Neural crest cell (in vitro differentiated cells): Measurements from ENCODE around the gene PANX3. TPM values are rescaled to one million over a fixed set of nuclear protein-coding genes. Genes with fewer than 3 reads are reported as not detected.

Experiments
- DNase-seq: peaks from one replicate; pipeline ENCODE4 v3.0.0; 2021; ENCODE audit warnings: low read depth, mixed read lengths, low spot score
- H3K27ac Mint-ChIP-seq: one replicate; pipeline ENCODE4 v1.8.0; 2021; ENCODE audit warnings: mild to moderate bottlenecking, mixed read lengths; ENCODE audit not compliant: unreplicated experiment
- H3K27me3 Mint-ChIP-seq: 2 replicates; pipeline ENCODE4 v1.8.0; 2021; ENCODE audit warnings: low read depth, mild to moderate bottlenecking, mixed read lengths
- H3K36me3 Mint-ChIP-seq: 2 replicates; pipeline ENCODE4 v1.8.0; 2021; ENCODE audit warnings: low read depth, mild to moderate bottlenecking, mixed read lengths
- H3K4me1 Mint-ChIP-seq: 2 replicates; pipeline ENCODE4 v1.8.0; 2021; ENCODE audit warnings: mixed read lengths
- H3K4me3 Mint-ChIP-seq: one replicate; pipeline ENCODE4 v1.8.0; 2021; ENCODE audit warnings: mild to moderate bottlenecking, mixed read lengths
- H3K9me3 Mint-ChIP-seq: 2 replicates; pipeline ENCODE4 v1.8.0; 2021; ENCODE audit warnings: mixed read lengths
- total RNA-seq: library from RNA; stranded (reverse); gene quantifications from 2 replicates; pipeline ENCODE4 v1.2.1, GENCODE V29; 2021
- TF ChIP-seq, protein P1 (sequence below): fragments of 200-600 bp; sonication (generic); conservative IDR thresholded peaks from 2 replicates; pipeline ENCODE4 v1.5.0; 2021; ENCODE audit warnings: antibody characterized with exemption, mild to moderate bottlenecking

PANX3 gene
- total RNA-seq, 1 donor from 2014 or later: not detected

DNA sequence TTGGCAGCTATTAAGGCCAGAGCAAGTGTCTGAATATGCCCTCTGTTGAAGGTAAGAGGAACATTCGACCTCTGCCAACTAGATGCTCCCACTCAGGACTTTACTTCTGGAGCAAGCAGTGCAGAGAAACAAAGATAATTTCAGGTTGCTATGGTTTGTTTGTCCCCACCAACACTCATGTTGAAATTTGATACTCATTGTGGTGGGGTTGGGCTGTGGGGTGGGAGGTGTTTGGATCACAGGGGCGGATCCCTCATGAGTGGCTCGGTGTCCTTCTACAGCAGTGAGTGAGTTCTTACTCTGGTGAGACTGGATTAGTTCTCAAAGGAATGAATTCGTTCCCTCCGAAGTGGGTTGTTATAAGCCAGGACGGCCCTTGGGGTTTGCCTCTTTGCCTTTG lies 29.4 kb upstream of the PANX3 start:
- no peak for DNase-seq
- H3K36me3 Mint-ChIP-seq: no peaks in the 10 kb centered on the region
- H3K27ac Mint-ChIP-seq: no peak overlapping the region
- H3K27me3 Mint-ChIP-seq: peaks cover 5% of the 10 kb centered on the region
- H3K9me3 Mint-ChIP-seq: no peaks in the 10 kb centered on the region
- no peak overlapping the region for H3K4me3 Mint-ChIP-seq
- TF ChIP-seq, protein P1, sequence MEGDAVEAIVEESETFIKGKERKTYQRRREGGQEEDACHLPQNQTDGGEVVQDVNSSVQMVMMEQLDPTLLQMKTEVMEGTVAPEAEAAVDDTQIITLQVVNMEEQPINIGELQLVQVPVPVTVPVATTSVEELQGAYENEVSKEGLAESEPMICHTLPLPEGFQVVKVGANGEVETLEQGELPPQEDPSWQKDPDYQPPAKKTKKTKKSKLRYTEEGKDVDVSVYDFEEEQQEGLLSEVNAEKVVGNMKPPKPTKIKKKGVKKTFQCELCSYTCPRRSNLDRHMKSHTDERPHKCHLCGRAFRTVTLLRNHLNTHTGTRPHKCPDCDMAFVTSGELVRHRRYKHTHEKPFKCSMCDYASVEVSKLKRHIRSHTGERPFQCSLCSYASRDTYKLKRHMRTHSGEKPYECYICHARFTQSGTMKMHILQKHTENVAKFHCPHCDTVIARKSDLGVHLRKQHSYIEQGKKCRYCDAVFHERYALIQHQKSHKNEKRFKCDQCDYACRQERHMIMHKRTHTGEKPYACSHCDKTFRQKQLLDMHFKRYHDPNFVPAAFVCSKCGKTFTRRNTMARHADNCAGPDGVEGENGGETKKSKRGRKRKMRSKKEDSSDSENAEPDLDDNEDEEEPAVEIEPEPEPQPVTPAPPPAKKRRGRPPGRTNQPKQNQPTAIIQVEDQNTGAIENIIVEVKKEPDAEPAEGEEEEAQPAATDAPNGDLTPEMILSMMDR: no peak
- no peaks in the 10 kb centered on the region for H3K4me1 Mint-ChIP-seq

- no peak overlapping the region for H3K27ac Mint-ChIP-seq
- H3K4me3 Mint-ChIP-seq: no peak overlapping the region
- H3K4me1 Mint-ChIP-seq: no peaks in the 10 kb centered on the region
- H3K9me3 Mint-ChIP-seq: no peaks in the 10 kb centered on the region
- DNase-seq: no peak
- H3K27me3 Mint-ChIP-seq: peaks cover 11% of the 10 kb centered on the region
- TF ChIP-seq, protein P1: no peak
- H3K36me3 Mint-ChIP-seq: no peaks in the 10 kb centered on the region
Measured at GRCh38 chr11:124582565-124582964, 28.7 kb upstream of the PANX3 start.

- H3K27ac Mint-ChIP-seq: no peak overlapping the region
- peaks cover 16% of the 10 kb centered on the region for H3K27me3 Mint-ChIP-seq
- no peaks in the 10 kb centered on the region for H3K36me3 Mint-ChIP-seq
- no peaks in the 10 kb centered on the region for H3K4me1 Mint-ChIP-seq
- TF ChIP-seq, protein P1: no peak
- DNase-seq: no peak
- no peaks in the 10 kb centered on the region for H3K9me3 Mint-ChIP-seq
- no peak overlapping the region for H3K4me3 Mint-ChIP-seq
Measured at GRCh38 chr11:124583781-124584180, 27.4 kb upstream of the PANX3 start.

DNA sequence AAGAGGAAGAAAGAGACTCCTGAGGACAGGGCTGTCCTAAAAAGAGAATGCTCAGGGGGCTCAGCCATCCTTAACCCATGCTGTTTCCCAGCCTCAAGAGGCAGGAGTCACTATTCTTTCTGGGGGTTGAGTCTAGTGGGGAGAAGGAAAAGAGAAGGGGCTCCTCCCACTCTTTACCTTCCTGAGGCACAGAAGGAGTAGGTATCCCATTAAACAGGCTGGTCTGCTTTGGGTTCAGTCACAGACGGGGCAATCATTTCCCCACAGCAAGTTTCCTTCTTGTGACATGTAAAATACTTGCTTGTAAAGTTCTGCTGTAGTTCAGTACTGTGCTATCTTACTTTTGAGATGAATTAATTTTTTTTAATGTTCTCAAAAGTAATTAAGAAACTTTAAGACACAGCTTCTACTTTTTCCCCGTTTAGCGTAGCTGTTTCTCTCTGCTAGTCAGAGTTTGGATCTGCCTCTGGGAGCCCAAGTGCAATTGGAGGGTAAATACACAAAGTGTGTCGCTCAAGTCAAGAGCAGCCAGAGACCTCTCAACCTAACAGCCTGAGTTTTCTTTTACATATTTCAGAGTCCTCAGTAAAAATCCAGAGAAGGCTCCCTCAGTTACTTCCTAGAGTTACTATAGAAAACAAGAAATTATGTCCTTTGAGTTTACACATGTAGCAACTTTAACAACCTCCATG lies 26.4 kb upstream of the PANX3 start:
- Mint-ChIP-seq H3K4me1 (no peaks in the 10 kb centered on the region), H3K36me3 (no peaks in the 10 kb centered on the region), H3K27ac (no peak overlapping the region), H3K9me3 (no peaks in the 10 kb centered on the region), H3K27me3 (peaks cover 16% of the 10 kb centered on the region), H3K4me3 (no peak overlapping the region)
- TF ChIP-seq, protein P1: no peak
- DNase-seq: no peak

- no peaks in the 10 kb centered on the region for H3K4me1 Mint-ChIP-seq
- peaks cover 20% of the 10 kb centered on the region for H3K27me3 Mint-ChIP-seq
- peak; percentile 58 for DNase-seq
- H3K4me3 Mint-ChIP-seq: no peak overlapping the region
- H3K9me3 Mint-ChIP-seq: no peaks in the 10 kb centered on the region
- no peaks in the 10 kb centered on the region for H3K36me3 Mint-ChIP-seq
- H3K27ac Mint-ChIP-seq: no peak overlapping the region
- TF ChIP-seq, protein P1: peak; percentile 76
Measured at GRCh38 chr11:124586238-124586860, 24.9 kb upstream of the PANX3 start.
